ENCODE data around the gene CTAGE1.
"Not testable (repeated sequence)": the region's sequence is repeated elsewhere in the genome, so short reads cannot be mapped to it uniquely, and the experiment has no call there.

The CTAGE1 gene, protein sequence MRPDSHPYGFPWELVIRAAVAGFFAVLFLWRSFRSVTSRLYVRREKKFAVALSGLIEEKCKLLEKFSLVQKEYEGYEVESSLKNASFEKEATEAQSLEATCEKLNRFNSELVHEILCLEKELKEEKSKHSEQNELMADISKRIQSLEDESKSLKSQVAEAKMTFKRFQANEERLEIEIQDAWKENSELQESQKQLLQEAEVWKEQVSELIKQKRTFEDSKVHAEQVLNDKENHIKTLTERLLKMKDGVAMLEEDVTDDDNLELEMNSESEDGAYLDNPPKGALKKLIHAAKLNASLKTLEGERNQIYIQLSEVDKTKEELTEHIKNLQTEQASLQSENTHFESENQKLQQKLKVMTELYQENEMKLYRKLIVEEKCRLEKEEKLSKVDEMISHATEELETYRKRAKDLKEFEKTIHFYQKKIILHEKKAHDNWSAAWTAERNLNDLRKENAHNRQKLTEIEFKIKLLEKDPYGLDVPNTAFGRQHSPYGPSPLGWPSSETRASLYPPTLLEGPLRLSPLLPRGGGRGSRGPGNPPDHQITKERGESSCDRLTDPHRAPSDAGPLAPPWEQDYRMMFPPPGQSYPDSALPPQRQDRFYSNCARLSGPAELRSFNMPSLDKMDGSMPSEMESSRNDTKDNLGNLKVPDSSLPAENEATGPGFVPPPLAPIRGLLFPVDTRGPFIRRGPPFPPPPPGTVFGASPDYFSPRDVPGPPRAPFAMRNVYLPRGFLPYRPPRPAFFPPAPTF

DNA sequence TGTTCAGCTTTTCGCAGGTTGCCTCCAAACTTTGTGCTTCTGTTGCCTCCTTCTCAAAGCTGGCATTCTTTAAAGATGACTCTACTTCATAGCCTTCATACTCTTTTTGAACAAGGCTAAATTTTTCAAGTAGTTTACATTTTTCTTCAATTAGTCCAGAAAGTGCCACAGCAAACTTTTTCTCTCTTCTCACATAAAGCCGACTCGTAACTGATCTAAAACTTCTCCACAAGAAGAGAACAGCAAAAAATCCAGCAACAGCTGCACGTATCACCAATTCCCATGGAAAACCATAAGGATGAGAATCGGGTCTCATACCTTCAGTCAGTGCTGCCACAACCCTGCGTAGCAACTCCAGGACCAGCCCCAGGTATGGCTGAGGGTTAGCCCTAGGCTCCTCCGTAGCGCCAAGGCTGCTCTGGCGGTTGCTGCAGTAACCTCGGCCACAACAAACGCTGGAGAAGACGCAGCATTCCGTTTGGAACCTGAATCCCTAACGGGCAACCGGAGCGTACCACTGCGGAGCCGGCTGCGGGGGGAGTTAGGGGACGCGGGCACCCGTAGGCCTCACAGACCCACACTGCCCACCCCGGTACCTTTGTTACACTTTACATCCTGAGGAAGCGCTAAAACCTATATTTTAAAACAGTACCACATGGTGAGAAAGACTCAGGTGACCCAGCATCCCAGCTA, at the start of gene CTAGE1:
Gene CTAGE1 (minus strand): TSS at position 420 of the 693 bp plus-strand sequence. CDS start 104 bp downstream, at position 316.
- no peak for DNase-seq

DNA sequence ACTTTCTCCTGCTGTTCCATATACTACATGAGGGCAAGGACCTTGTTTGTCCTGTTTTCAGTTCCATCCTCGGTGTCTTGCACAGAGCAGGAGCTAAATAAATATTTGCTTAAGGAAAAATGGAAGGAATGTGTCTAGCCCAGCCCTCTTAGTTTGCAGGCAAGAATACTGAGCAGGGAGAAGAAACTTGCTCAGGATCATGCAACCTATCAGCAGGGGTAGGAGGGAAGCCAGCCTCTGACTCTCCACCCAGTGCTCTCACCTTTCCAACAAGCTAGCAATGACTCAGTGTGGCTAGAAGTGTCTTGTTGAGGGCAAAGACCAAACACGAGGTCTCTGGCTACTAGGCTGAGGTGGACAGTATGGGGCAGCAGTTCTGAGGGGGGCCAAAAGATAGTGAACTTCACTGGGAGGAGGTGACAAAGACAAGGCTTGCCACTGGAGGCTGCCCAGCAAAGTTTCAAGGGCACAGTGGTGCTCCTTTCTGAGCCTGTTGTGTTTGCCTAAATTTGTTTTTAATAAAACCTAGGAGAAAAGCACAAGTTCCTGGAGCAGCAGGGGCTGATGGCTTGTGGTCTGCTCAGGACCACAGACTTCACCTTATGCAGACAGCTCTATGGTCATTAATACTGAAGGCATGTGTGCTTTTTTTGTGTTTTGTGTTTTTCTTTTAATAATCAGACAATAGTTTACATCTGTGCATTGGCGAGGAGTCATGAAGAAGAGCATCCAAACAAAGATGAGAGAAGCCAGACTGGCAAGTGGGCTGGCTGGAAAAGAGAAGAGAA, 49.1 kb upstream of the CTAGE1 start:
- no peak for DNase-seq

DNA sequence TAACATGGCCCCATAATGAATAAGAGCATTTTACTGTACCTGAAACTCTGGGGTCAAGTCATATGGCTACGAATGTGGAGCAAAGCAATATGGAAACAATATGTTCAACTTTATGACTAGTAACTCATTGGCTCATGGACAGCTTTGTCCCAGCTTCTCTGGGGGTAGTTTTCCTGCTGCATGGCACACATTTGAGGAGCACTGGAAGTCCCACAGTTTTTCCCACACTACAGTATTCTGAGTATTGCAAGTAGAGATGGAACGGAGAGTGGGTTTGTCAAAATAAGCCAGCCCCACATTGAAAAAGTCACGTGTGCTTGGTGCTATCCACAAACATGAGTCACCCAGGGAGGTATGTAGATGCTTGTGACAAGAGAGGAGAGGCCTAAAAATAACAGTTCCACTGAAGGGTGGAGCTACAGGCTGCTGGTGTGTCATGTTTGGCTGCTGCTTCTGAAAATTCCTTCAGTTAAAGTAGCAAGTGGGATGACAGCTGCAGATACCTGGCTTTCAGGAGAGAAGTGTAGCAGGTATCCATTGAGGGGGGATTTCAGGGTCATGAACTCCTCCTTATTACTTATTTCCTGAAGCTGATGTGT, 48.2 kb upstream of the CTAGE1 start:
- no peak for DNase-seq

DNA sequence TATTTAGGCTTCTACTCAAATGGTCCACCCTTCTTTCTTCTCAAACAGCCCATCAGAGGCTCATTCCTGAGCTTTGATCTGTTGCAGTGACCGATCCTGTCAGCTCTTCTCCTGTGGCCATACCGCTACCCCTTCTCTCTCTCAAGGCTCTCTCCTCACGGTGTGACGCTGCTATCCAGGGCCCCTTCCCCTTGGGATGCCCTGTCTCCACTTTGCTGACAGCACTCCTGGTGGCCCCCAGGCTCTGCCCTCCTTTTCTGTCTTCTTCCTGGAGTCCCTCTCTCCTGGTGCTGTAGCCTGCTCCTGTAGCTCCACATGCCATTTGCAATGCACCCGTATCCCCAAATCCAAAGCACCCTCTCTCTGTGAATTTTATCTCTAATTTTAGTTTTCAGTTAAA, 45.4 kb upstream of the CTAGE1 start:
- DNase-seq: no peak

DNA sequence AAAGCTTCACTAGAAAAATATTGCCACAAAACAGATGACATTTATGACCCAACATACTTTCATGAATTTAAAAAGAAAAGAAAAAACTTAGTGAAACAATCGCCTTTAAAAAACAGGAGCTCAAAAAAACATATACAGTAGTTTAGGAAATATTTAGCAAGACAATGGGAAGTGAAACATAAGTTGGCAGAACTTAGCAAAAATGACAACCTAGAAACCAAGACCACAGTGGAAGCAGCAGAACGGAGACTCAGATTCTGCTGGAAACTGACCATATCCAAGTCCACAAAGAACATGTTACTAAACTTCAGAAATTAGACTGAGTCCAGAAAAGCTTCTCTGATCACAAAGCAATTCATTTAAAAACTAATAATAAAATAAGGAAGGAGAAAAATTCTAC, 41.8 kb upstream of the CTAGE1 start:
- no peak for DNase-seq

DNA sequence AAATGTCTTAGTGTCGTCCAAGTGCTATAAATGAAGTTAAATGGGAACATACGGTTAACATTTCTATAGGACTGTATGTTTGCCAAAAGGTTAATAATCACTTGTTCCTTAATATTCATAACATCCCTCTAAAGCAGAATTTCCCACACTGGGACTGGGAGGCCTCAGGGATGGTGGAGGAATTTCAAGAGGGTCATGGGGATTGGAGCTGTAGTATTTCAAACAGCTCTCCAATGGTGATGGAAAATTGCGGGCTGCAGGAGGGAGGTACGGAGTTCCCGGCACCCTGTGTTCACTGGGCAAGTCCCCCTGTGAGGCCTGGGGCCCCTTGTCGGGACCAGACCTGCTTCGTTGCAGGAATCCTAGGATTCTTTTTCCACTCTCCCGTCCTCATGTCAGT, 39.8 kb upstream of the CTAGE1 start:
- no peak for DNase-seq

DNA sequence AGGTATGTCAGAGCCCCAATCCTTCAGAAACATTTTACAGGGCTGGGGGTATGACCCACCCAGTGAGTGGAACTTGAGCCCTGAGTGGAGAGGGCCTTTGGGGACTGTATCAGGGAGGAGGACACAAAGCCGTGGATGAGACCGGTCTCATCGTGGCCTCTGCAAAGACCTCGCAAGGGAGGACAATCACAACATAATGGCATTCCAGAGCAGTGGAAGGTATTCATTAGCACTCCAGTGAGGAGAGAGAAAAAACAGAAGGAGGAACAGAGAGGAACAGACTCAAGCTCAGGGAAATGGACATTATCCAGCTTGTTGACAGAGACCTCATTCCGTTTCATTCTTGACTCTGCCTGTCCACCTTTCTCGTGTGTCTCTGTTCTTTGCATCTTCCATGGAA, 38.8 kb upstream of the CTAGE1 start:
- no peak for DNase-seq

DNA sequence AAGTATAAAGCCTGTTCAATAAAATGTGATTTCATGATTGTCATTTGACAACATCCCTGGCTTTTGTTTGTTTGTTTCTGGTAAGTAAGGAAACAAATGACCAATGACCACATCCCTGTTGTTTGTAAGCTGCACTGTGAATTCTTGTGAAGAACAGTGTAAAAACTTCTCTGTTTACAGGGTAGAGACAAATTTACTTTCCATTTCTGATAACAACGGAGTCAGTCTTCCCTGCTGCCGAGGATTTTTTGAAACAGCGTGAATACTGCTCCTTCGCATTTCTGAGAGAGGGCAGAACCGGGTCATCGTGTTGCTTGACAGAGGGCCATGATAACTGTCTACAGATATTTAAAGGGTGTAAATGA, 38.4 kb upstream of the CTAGE1 start:
- DNase-seq: no peak

DNA sequence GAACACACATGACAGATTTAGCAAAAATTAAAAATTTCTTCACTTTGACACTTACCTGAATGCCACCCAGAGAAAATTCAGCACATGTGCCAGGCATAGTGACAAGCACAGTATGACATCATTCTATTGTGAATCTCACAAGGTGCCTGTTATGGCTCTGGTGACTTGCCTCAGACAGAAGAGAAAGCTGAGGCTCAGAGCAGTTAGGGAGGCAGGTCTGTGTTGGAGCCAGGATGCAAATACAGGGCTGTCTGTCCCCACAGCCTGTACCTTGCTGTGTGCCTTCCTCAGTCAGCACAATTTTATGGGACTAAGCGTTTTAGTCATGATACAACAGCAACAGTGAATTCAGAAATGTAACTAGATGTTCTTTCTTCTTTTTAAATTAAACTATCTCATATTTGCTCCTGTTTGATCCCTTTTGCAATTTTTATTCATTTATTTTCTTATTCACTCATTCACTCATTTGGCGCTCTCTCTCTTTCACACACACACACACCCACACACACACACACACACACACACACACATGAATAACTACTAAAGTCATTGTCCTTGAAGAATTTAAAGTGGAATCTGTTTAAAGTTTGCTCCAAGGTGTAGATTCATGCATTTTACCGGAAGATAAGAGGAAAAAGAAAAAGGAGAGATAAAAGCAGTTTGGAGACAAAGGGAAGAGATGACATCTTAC, 37.9 kb upstream of the CTAGE1 start:
- DNase-seq: no peak

DNA sequence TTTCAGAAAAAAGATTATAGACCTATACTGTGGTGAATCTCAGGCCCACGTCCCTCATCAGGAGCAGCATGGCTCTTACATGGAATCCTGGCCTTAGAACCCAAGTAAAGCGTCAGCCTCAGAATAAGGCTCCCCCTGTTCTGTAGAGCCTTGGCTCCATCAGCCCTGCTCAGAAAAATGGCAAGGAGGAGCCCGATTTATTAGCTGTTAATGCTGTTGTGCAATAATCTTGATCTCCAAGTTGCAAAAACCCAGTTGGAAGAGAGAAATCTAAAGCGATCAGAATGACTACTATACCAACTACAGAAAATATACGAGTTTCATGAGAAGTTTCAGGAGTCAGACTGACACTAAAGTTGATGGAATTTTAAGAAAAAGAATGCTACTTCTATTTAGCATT, 35.6 kb upstream of the CTAGE1 start:
- no peak for DNase-seq

DNA sequence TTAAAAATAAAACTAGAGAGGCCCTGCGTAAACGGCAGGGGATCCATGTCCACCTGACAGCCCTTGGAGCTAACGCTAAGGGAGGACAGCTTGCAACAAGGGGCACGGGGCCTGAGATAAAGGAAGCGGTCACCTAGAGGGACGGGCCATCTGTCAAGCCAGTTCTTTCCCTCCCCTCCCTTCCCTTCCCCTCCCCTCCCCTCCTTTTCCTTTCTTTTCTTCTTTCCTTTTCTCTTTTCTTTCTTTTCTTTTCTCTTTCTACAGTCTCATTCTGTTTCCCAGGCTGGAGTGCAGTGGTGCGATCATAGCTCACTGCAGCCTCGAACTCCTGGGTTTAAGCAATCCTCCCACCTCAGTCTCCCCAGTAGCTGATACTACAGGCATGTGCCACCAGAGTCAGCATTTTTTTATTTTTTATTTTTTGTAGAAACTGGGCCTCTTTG, 34.5 kb upstream of the CTAGE1 start:
- DNase-seq: no peak

DNA sequence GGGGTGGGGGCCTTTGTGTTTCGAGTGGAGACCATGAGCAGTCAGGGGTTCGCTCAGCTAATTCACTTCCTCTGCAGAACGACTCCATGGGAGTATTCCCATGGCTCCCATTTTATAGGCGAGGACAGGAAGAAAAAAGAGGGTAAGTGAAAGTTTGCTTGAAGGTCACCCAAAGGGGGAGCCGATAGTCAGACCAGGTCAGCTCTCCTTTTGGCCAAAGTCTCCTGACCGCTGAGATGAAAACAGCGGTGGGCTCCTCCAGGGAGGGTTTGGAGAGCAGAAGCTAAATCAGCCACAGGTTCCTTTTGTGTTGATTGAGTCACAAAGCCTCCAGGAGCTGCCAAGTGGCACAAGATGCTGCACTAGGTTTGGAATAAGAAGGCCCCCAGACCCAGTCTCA, 34.1 kb upstream of the CTAGE1 start:
- no peak for DNase-seq

DNA sequence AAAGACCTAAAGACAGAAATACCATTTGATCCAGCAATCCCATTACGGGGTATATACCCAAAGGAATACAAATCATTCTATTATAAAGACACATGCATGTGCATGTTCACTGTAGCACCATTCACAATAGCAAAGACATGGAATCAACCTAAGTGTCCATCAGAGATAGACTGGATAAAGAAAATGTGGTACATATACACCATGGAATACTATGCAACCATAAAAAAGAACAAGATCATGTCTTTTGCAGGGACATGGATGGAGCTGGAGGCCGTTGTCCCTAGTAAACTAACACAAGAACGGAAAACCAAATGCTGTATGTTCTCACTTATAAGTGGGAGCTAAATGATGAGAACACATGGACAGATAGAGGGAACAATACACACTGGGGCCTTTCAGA, 33.1 kb upstream of the CTAGE1 start:
- not testable (repeated sequence) for DNase-seq

DNA sequence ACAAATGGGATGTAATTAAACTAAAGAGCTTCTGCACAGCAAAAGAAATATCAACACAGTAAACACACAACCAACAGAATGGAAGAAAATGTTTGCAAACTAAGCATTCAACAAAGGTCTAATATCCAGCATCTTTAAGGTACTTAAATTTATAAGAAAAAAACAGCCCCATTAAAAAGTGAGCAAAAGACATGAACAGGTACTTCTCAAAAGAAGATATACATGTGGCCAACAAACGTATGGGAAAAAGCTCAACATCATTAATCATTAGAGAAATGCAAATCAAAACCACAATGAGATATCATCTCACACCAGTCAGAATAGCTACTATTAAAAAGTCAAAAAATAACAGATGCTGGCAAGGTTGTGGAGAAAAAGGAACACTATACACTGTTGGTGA, 32.6 kb upstream of the CTAGE1 start:
- not testable (repeated sequence) for DNase-seq

DNA sequence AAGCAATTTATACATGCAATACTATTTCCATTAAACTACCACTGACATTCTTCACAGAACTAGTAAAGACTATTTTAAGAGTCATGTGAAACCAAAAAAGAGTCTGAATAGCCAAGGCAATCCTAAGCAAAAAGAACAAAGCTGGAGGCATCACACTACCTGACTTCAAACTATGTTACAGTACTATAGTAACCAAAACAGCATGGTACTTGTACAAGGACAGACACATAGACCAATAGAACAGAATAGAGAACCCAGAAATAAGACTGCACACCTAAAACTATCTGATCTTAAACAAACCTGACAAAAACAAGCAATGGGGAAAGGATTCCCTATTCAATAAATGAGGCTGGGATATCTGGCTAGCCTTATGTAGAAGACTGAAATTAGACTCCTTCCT, 32.0 kb upstream of the CTAGE1 start:
- DNase-seq: not testable (repeated sequence)

DNA sequence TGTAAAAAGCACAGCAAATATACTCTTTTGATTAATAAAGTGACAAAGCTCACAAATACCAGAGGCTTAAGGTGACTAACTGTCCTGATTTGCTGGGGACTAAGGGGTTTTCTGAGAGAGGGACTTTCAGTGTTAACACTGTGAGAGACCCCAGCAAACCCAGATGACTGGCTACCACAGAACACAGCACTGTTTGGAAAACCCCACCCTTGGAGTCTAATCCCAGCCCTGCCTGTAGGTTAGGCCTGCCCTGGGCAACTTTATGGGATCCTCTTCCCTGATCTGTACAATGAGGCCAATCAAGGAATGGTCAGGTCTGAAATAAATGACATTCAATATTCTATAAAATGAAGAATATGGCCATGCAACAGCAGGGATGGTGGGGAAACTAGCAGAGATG, 30.5 kb upstream of the CTAGE1 start:
- DNase-seq: no peak

DNA sequence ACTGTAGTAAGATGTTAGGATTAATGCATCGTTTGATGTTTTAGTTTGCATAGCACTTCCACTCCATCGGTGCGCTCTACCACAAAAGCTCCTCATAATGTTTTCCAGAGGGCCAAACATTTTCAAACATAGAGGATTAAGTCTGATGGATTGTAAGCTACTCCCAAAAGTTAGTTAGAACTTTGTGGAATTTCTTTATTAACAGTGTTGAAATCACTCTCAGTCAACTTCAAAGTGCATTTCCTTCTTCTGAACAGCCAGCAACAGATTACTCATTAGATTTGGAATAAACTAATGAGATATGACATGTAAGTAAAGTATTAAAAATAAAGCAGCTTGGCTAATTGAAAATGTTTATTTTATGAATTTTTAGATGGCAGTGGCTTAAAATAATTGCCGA, 30.1 kb upstream of the CTAGE1 start:
- no peak for DNase-seq

DNA sequence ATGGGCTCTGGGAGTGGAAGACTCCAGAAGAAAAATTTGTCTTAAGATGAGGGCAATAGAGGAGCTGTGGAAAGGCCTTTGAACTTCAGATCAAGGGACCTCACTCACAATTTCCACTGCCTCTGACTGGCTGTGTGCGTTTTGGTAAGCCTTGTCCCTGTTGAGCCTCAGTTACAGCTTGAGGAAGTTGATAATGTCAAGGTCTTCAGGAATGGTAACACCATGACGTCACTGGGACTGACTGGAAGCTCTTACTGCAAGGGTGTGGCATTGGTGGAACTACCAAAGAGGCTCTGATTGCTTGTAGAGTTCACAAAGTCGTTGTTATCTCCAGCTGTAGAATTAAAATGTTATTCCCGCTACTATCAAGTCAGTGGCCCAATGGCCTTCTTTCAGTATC, 29.2 kb upstream of the CTAGE1 start:
- no peak for DNase-seq

DNA sequence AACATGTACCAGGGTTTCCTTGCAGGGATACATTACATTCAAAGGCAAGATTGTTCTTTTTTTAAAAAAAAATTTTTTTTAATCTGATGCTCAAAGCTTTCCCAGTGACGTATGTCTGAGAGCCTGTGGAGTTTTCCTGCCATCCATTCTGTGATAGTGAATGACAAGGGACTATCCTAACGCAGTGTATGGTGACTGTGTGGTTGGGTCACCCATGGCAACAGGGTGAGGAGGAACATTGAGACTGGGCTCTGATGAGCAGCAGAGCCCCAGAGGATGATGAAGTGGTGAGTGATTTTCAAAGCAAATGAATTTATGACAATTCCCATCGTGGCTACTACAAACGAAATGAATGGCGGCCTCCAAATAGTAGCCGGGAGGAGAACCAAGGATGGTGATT, 28.6 kb upstream of the CTAGE1 start:
- DNase-seq: no peak

DNA sequence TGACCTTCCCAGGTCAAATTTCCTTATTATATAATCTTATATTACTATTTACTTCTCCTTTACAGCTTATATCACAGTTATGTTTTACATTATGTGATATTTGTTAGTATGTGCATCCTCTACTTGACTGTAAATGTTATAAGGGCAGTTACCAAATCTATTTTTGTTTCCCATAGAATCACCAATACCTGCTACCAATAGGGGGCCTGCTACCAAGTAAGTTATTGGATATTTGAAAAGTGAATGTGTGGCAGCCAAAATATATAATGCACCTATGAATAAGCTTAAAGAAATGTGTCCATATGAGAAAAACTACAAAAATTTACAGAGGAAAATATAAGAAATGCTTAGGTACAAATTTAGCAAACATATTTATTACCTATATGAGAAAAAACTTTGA, 23.9 kb upstream of the CTAGE1 start:
- no peak for DNase-seq

DNA sequence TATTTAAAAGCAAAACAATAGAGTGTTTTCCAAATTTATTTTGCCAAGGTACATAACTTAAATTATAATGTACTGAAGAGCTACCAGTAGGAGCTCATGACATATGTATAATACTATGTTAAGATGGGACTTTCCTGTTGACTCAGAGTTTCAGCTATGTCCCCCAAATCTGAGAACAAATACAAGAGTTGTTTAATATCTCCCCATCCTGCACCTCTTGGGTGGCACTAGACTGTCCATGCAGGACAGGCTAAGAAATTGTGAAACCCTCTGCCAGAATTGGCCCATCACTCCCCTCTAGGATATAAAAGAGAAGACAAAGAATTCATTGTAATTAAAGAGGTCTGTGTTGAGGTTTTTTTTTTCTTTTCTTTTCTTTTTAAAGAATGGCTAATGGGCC, 21.7 kb upstream of the CTAGE1 start:
- no peak for DNase-seq

DNA sequence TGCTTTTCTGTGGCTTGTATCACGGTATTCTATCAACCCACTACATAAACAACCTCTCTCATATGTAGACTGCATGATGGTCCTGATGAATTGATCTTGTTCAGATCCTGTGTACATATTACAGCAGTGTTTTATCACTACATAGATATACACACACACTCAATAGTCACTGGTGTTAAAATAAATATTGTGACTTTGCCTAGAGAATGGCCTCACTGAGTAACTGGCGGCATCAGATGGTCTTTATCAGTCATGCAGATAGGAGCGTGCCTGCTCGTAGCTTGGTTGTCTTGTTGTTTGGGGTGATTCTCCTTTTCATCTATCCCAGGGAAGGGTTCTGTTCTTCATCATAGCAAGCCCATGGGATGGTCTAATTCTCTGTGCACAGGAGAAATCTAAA, 18.4 kb upstream of the CTAGE1 start:
- no peak for DNase-seq
